ENCODE results near the gene BEND3.

The BEND3 gene

GRCh38 chr6:107116931-107117330 lies 1.6 kb upstream of the BEND3 start:
- H3K27me3 ChIP-seq (replicated peaks; ENCODE audit: insufficient read depth, low read length), result no peaks in the 10 kb centered on the region
- H3K9me2 ChIP-seq (replicated peaks; ENCODE audit: insufficient read depth, low read length), result no peaks in the 10 kb centered on the region
- peak overlapping the region; percentile 85; the same call in 1 of the 2 replicates for H2AFZ ChIP-seq (ENCODE audit: low read length)
- no peaks in the 10 kb centered on the region for H4K20me1 ChIP-seq (ENCODE audit: insufficient read depth, low read length)
- no peak for DNase-seq
- TF ChIP-seq CTCF (IDR thresholded peaks at IDR 0.05; ENCODE audit: low read length) (no peak), EZH2phosphoT487 (IDR thresholded peaks at IDR 0.05; ENCODE audit: low read length) (no peak), EZH2 (optimal IDR thresholded peaks at IDR 0.05; ENCODE audit: low read depth, low read length) (no peak)
- peaks cover 16% of the 10 kb centered on the region for H3K79me2 ChIP-seq (ENCODE audit: low read length)
- peak overlapping the region; percentile 87; the same call in 1 of the 2 replicates for H3K9ac ChIP-seq (ENCODE audit: low read length)
- H3K36me3 ChIP-seq (replicated peaks; ENCODE audit: insufficient read depth, low read length), result no peaks in the 10 kb centered on the region
- peak overlapping the region; percentile 92; the same call in 1 of the 2 replicates for H3K27ac ChIP-seq (ENCODE audit: low read length)
- H3K9me3 ChIP-seq (replicated peaks; ENCODE audit: insufficient read depth, low read length), result no peaks in the 10 kb centered on the region
- H3K4me1 ChIP-seq (ENCODE audit: low read length), result peaks cover 20% of the 10 kb centered on the region
- peaks cover 24% of the 10 kb centered on the region for H3F3A ChIP-seq (ENCODE audit: insufficient read depth, low read length)
- peak overlapping the region; percentile 97 for H3K4me2 ChIP-seq (ENCODE audit: low read depth, low read length)
- H3K4me3 ChIP-seq (ENCODE audit: low read length), result peak overlapping the region; percentile 70

- H3K9ac ChIP-seq (ENCODE audit: low read length), result peak overlapping the region; percentile 87
- H3F3A ChIP-seq (ENCODE audit: insufficient read depth, low read length), result peaks cover 24% of the 10 kb centered on the region
- peak; percentile 70 for DNase-seq
- no peaks in the 10 kb centered on the region for H4K20me1 ChIP-seq (ENCODE audit: insufficient read depth, low read length)
- H3K4me2 ChIP-seq (ENCODE audit: low read depth, low read length), result peak overlapping the region; percentile 97
- peak overlapping the region; percentile 92 for H3K27ac ChIP-seq (ENCODE audit: low read length)
- H3K4me3 ChIP-seq (ENCODE audit: low read length), result peak overlapping the region; percentile 70
- H3K27me3 ChIP-seq (replicated peaks; ENCODE audit: insufficient read depth, low read length), result no peaks in the 10 kb centered on the region
- H3K4me1 ChIP-seq (ENCODE audit: low read length), result peaks cover 20% of the 10 kb centered on the region
- peaks cover 16% of the 10 kb centered on the region for H3K79me2 ChIP-seq (ENCODE audit: low read length)
- H3K9me2 ChIP-seq (replicated peaks; ENCODE audit: insufficient read depth, low read length), result no peaks in the 10 kb centered on the region
- peak; percentile 29 for TF ChIP-seq CTCF (IDR thresholded peaks at IDR 0.05; ENCODE audit: low read length)
- TF ChIP-seq EZH2 (optimal IDR thresholded peaks at IDR 0.05; ENCODE audit: low read depth, low read length), result no peak
- TF ChIP-seq EZH2phosphoT487 (IDR thresholded peaks at IDR 0.05; ENCODE audit: low read length), result no peak
- H3K9me3 ChIP-seq (replicated peaks; ENCODE audit: insufficient read depth, low read length), result no peaks in the 10 kb centered on the region
- no peaks in the 10 kb centered on the region for H3K36me3 ChIP-seq (replicated peaks; ENCODE audit: insufficient read depth, low read length)
- H2AFZ ChIP-seq (ENCODE audit: low read length), result peak overlapping the region; percentile 85
Measured at GRCh38 chr6:107116328-107116892, 1.1 kb upstream of the BEND3 start.

- Histone ChIP-seq H3K27me3 (replicated peaks; ENCODE audit: insufficient read depth, low read length) (no peaks in the 10 kb centered on the region), H3K36me3 (replicated peaks; ENCODE audit: insufficient read depth, low read length) (no peaks in the 10 kb centered on the region), H3K4me2 (ENCODE audit: low read depth, low read length) (peak overlapping the region; percentile 97), H3K9me2 (replicated peaks; ENCODE audit: insufficient read depth, low read length) (no peaks in the 10 kb centered on the region), H3K79me2 (ENCODE audit: low read length) (peaks cover 16% of the 10 kb centered on the region), H3K9ac (ENCODE audit: low read length) (peak overlapping the region; percentile 87), H2AFZ (ENCODE audit: low read length) (peak overlapping the region; percentile 85), H3K4me3 (ENCODE audit: low read length) (peak overlapping the region; percentile 70), H3F3A (ENCODE audit: insufficient read depth, low read length) (peaks cover 24% of the 10 kb centered on the region), H3K9me3 (replicated peaks; ENCODE audit: insufficient read depth, low read length) (no peaks in the 10 kb centered on the region), H4K20me1 (ENCODE audit: insufficient read depth, low read length) (no peaks in the 10 kb centered on the region), H3K27ac (ENCODE audit: low read length) (peak overlapping the region; percentile 92), H3K4me1 (ENCODE audit: low read length) (peaks cover 20% of the 10 kb centered on the region)
- no peak for TF ChIP-seq CTCF (IDR thresholded peaks at IDR 0.05; ENCODE audit: low read length)
- no peak for TF ChIP-seq EZH2 (optimal IDR thresholded peaks at IDR 0.05; ENCODE audit: low read depth, low read length)
- no peak for TF ChIP-seq EZH2phosphoT487 (IDR thresholded peaks at IDR 0.05; ENCODE audit: low read length)
- DNase-seq, result peak; percentile 58
Measured at GRCh38 chr6:107115695-107116327, 496 bp upstream of the BEND3 start.

All from MM.1S (cell line).